Measurements from ENCODE around the gene FAM135A.

- TF ChIP-seq POLR2AphosphoS5 (IDR thresholded peaks at IDR 0.05; ENCODE audit: low read depth, low read length) (no peak), JUND (IDR thresholded peaks at IDR 0.05; ENCODE audit: low read length) (no peak), CHD1 (IDR thresholded peaks at IDR 0.05; ENCODE audit: low read depth, low read length) (no peak), JUN (IDR thresholded peaks at IDR 0.05; ENCODE audit: low read depth, low read length) (no peak), BACH1 (IDR thresholded peaks at IDR 0.05; ENCODE audit: low read length) (no peak), SP1 (IDR thresholded peaks at IDR 0.05; ENCODE audit: low read depth, low read length) (no peak), ATF3 (IDR thresholded peaks at IDR 0.05; ENCODE audit: insufficient read depth, low read depth, low read length) (no peak), EP300 (IDR thresholded peaks at IDR 0.05; ENCODE audit: borderline replicate concordance in 1 of 2, low read depth in 2 of 2, low read length in 2 of 2) (no peak), KDM1A (IDR thresholded peaks at IDR 0.05; ENCODE audit: borderline replicate concordance, low read length) (no peak)
- TF ChIP-seq, protein P1, sequence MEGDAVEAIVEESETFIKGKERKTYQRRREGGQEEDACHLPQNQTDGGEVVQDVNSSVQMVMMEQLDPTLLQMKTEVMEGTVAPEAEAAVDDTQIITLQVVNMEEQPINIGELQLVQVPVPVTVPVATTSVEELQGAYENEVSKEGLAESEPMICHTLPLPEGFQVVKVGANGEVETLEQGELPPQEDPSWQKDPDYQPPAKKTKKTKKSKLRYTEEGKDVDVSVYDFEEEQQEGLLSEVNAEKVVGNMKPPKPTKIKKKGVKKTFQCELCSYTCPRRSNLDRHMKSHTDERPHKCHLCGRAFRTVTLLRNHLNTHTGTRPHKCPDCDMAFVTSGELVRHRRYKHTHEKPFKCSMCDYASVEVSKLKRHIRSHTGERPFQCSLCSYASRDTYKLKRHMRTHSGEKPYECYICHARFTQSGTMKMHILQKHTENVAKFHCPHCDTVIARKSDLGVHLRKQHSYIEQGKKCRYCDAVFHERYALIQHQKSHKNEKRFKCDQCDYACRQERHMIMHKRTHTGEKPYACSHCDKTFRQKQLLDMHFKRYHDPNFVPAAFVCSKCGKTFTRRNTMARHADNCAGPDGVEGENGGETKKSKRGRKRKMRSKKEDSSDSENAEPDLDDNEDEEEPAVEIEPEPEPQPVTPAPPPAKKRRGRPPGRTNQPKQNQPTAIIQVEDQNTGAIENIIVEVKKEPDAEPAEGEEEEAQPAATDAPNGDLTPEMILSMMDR (IDR thresholded peaks at IDR 0.05; ENCODE audit: control extremely low read depth in 1 of 3, insufficient read depth in 1 of 3, low read depth in 1 of 3, low read length in 3 of 3), result no peak
Measured at GRCh38 chr6:70456735-70457134, 43.4 kb downstream of the FAM135A start.

Data from H1 (cell line).